OCI-LY3 (cell line): ENCODE measurements around the gene TMEM26.

ENCODE experiments used
- H2AFZ ChIP-seq: fragments of 200-600, 300-600 bp; shearing (Covaris generic); 2 replicates; pipeline ENCODE4 v1.6.0; 2014; ENCODE audit warnings: antibody characterized with exemption, low read depth, low read length
- H3K27ac ChIP-seq: fragments of 200-600, 300-600 bp; sonication (generic); 2 replicates; pipeline ENCODE4 v1.5.1; 2014; ENCODE audit warnings: mild to moderate bottlenecking, low read length, moderate library complexity, mixed read lengths
- H3K27me3 ChIP-seq: fragments of 200-600, 300-600 bp; sonication (generic); 2 replicates; pipeline ENCODE4 v1.6.1; 2014; ENCODE audit warnings: low read depth, low read length, mixed read lengths
- H3K36me3 ChIP-seq: fragments of 200-600, 300-600 bp; sonication (generic); replicated peaks from 2 replicates; pipeline ENCODE3; 2014; ENCODE audit warnings: low read depth, low read length, mixed read lengths
- H3K4me1 ChIP-seq: fragments of 300-600, 200-600 bp; sonication (generic); 2 replicates; pipeline ENCODE4 v1.6.1; 2014; ENCODE audit warnings: low read length, mixed read lengths
- H3K4me2 ChIP-seq: fragments of 200-600, 300-600 bp; sonication (generic); 2 replicates; pipeline ENCODE4 v1.6.1; 2014; ENCODE audit warnings: low read length, mixed read lengths
- H3K4me3 ChIP-seq: fragments of 300-600, 200-600 bp; sonication (generic); 2 replicates; pipeline ENCODE4 v1.5.1; 2014; ENCODE audit warnings: antibody characterized with exemption, mild to moderate bottlenecking, low read length, moderate library complexity
- H3K79me2 ChIP-seq: fragments of 300-600, 200-600 bp; shearing (Covaris generic); 2 replicates; pipeline ENCODE4 v1.6.1; 2014; ENCODE audit warnings: mild to moderate bottlenecking, low read length, mixed read lengths
- H3K9ac ChIP-seq: fragments of 300-600, 200-600 bp; shearing (Covaris generic); 2 replicates; pipeline ENCODE4 v1.6.0; 2014; ENCODE audit warnings: mild to moderate bottlenecking, low read length, moderate library complexity
- H3K9me3 ChIP-seq: fragments of 200-600, 300-600 bp; shearing (Covaris generic); 2 replicates; pipeline ENCODE4 v1.6.1; 2014; ENCODE audit warnings: low read length, mixed read lengths; ENCODE audit not compliant: insufficient read depth
- H4K20me1 ChIP-seq: fragments of 200-600, 300-600 bp; sonication (generic); 2 replicates; pipeline ENCODE4 v1.6.1; 2016; ENCODE audit warnings: low read length, mixed read lengths; ENCODE audit not compliant: insufficient read depth
- EZH2phosphoT487 ChIP-seq: fragments of 200-600 bp; shearing (Covaris generic); IDR thresholded peaks from 2 replicates; pipeline ENCODE4 v1.6.1; 2018; ENCODE audit warnings: antibody characterized with exemption, mixed run types, low read depth
- TF ChIP-seq, protein P1 (sequence below): fragments of 200-600, 300-600 bp; sonication (generic); IDR thresholded peaks from 2 replicates; pipeline ENCODE4 v1.5.1; 2014; ENCODE audit warnings: antibody characterized with exemption, low read length, low read depth

Gene TMEM26

GRCh38 chr10:61472090-61472674 is 19.0 kb upstream of the TMEM26 start:
- Histone ChIP-seq H3K27ac (no peak overlapping the region), H2AFZ (no peak overlapping the region)
- TF ChIP-seq, protein P1, sequence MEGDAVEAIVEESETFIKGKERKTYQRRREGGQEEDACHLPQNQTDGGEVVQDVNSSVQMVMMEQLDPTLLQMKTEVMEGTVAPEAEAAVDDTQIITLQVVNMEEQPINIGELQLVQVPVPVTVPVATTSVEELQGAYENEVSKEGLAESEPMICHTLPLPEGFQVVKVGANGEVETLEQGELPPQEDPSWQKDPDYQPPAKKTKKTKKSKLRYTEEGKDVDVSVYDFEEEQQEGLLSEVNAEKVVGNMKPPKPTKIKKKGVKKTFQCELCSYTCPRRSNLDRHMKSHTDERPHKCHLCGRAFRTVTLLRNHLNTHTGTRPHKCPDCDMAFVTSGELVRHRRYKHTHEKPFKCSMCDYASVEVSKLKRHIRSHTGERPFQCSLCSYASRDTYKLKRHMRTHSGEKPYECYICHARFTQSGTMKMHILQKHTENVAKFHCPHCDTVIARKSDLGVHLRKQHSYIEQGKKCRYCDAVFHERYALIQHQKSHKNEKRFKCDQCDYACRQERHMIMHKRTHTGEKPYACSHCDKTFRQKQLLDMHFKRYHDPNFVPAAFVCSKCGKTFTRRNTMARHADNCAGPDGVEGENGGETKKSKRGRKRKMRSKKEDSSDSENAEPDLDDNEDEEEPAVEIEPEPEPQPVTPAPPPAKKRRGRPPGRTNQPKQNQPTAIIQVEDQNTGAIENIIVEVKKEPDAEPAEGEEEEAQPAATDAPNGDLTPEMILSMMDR = no peak

DNA sequence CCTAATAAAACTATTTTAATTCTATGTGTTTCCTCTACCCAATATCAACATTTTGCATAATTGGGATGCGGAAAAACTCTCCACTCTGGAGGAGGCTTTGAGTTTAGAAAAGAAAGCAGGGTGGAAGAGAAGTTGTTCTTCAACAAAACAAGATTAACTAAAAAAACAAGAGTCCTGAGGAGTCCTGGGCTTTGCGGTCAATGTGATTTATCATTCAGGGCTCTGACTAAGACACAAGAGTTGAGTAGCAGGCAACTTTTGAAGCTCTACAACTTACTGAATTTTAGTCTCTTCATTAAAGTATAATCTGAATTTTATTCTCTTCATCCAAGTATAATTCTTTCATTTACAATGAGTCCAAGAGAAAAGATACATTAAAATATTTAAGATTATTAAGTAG is 18.3 kb upstream of the TMEM26 start:
- no peaks in the 10 kb centered on the region for H3K79me2 ChIP-seq
- TF ChIP-seq EZH2phosphoT487 = no peak
- TF ChIP-seq, protein P1 = no peak

More at GRCh38 chr10:61472090-61472674, 19.0 kb upstream of the TMEM26 start:
- Histone ChIP-seq H3K36me3 (no peaks in the 10 kb centered on the region), H3K4me1 (no peaks in the 10 kb centered on the region), H4K20me1 (no peaks in the 10 kb centered on the region), H3K27me3 (no peaks in the 10 kb centered on the region), H3K4me2 (no peak overlapping the region), H3K9me3 (no peaks in the 10 kb centered on the region), H3K4me3 (no peak overlapping the region), H3K79me2 (no peaks in the 10 kb centered on the region), H3K9ac (no peak overlapping the region)

DNA sequence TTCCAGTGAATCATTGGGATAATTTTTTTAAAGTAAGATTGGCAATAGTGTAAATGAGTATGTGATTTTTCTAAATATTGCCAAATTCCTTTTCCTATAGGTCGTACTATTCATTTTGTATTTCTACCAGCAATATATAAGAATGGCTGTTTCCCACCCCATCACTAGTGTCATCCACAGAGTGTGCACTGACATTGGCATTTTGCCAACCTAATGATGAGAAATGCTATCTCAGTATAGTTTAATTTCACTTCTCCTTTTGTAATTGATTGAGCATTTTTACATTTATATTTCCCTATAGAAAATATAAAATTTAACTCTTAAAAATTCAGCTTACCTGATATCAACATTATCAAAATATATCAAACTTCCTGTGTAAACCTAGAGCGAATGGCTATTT is 17.6 kb upstream of the TMEM26 start:
- H3K36me3 ChIP-seq = no peaks in the 10 kb centered on the region
- H3K4me2 ChIP-seq = no peak overlapping the region
- no peak overlapping the region for H3K4me3 ChIP-seq
- no peaks in the 10 kb centered on the region for H3K79me2 ChIP-seq
- no peaks in the 10 kb centered on the region for H4K20me1 ChIP-seq
- no peaks in the 10 kb centered on the region for H3K27me3 ChIP-seq
- TF ChIP-seq, protein P1 = no peak
- no peak for TF ChIP-seq EZH2phosphoT487
- no peaks in the 10 kb centered on the region for H3K4me1 ChIP-seq
- no peak overlapping the region for H3K9ac ChIP-seq
- H2AFZ ChIP-seq = no peak overlapping the region
- H3K9me3 ChIP-seq = no peaks in the 10 kb centered on the region
- H3K27ac ChIP-seq = no peak overlapping the region

More for the DNA sequence above, 18.3 kb upstream of the TMEM26 start:
- Histone ChIP-seq H3K36me3 (no peaks in the 10 kb centered on the region), H3K27me3 (no peaks in the 10 kb centered on the region), H4K20me1 (no peaks in the 10 kb centered on the region), H2AFZ (no peak overlapping the region), H3K27ac (no peak overlapping the region), H3K9me3 (no peaks in the 10 kb centered on the region), H3K4me2 (no peak overlapping the region), H3K9ac (no peak overlapping the region), H3K4me3 (no peak overlapping the region), H3K4me1 (no peaks in the 10 kb centered on the region)

GRCh38 chr10:61465901-61466632 is 12.9 kb upstream of the TMEM26 start:
- no peaks in the 10 kb centered on the region for H3K79me2 ChIP-seq
- H3K9ac ChIP-seq = no peak overlapping the region
- H3K9me3 ChIP-seq = no peaks in the 10 kb centered on the region
- no peak overlapping the region for H3K4me3 ChIP-seq
- no peak overlapping the region for H3K4me2 ChIP-seq
- TF ChIP-seq EZH2phosphoT487 = no peak
- TF ChIP-seq, protein P1 = no peak
- H3K27ac ChIP-seq = no peak overlapping the region
- no peaks in the 10 kb centered on the region for H3K36me3 ChIP-seq
- H3K27me3 ChIP-seq = no peaks in the 10 kb centered on the region
- H2AFZ ChIP-seq = no peak overlapping the region
- H3K4me1 ChIP-seq = no peaks in the 10 kb centered on the region
- no peaks in the 10 kb centered on the region for H4K20me1 ChIP-seq
